GM12891 (cell line): Measurements from ENCODE around the gene GTPBP1.

Source experiments
- DNase-seq: peaks from one replicate; pipeline ENCODE4 v3.0.0; 2011; ENCODE audit warnings: low spot score; ENCODE audit not compliant: insufficient read length
- FAIRE-seq: peaks from 2 replicates; lab custom pipeline; 2011; peaks lifted over from hg19 to GRCh38; lab: Jason Lieb, UNC
- PAX5 ChIP-seq: IDR thresholded peaks from 2 replicates; pipeline ENCODE4 v1.6.1; 2011; ENCODE audit warnings: low read length, moderate library complexity, mild to moderate bottlenecking; ENCODE audit not compliant: insufficient read depth, severe bottlenecking
- POLR2A ChIP-seq: IDR thresholded peaks from 2 replicates; pipeline ENCODE4 v1.6.1; 2011; ENCODE audit warnings: low read depth, low read length, control low read depth
- POLR2AphosphoS5 ChIP-seq: IDR thresholded peaks from 2 replicates; pipeline ENCODE4 v1.6.1; 2011; ENCODE audit warnings: low read depth, low read length, control low read depth
- POU2F2 ChIP-seq: IDR thresholded peaks from 2 replicates; pipeline ENCODE4 v1.6.1; 2011; ENCODE audit warnings: low read depth, mild to moderate bottlenecking, control low read depth, low read length, moderate library complexity
- SPI1 ChIP-seq: IDR thresholded peaks from 2 replicates; pipeline ENCODE4 v1.6.1; 2011; ENCODE audit warnings: low read depth, low read length, control low read depth
- TAF1 ChIP-seq: IDR thresholded peaks from 2 replicates; pipeline ENCODE4 v1.6.1; 2011; ENCODE audit warnings: low read depth, low read length, control low read depth

The GTPBP1 gene

DNA sequence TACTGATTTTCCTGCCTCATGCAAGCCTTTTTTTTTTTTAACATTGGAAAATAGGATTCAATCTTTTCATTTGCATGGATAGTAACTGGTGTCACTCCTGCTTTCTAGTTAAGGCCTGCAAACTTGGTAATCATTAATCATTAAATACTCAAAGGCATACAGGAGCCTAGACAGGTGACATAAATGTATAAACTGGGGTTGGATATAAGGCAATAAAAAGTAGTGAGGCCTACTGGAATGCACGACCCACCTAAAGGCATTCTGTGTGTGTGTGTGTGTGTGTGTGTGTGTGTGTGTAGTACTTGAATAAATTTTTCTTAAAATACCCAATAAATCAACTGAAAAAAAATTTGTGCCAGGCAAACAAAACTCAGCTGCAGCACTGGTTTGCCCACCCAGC lies 16.1 kb upstream of the GTPBP1 start:
- TF ChIP-seq TAF1 (no peak), PAX5 (no peak)
- DNase-seq (no peak), FAIRE-seq (no peak)

DNA sequence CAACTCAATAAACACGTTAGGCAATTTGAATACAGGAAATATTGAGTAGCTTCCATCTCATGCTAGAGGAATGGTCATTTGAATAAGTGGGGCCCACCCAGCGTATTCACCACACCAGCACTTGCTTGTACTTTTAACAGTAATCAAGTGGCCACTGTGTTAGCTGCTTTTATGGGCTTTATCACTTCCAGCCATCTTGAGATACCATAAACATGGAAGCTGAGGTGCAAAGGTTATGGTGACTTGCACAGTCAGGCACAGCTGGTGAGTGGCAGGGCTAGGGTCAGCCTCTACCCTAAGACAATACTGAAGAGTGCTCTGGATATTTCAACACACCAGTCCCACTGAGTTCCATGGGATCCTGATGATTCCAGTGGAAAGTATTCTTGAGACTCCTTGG lies 11.7 kb upstream of the GTPBP1 start:
- no peak for FAIRE-seq
- TF ChIP-seq POLR2AphosphoS5 (no peak), POLR2A (no peak), TAF1 (no peak), POU2F2 (no peak), SPI1 (no peak), PAX5 (no peak)
- DNase-seq: no peak

DNA sequence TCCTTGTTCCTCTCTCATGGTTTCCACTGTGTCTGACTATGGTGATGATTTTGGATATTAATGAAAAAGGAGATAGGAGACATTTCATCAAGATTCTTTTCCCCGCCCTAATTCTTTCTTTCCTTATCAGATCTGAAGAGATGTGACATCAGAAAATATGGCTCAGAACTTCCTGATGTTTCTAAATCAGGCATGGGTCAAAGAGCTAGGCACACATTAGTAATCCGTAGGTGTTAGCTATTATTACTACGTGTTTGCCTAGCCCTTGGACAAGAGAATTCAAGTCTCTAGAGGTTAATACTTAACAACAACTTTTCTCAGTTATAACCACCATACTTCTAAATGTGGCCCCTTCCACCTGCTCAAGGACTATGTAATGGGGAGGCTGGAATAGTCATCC lies 10.8 kb upstream of the GTPBP1 start:
- TF ChIP-seq PAX5 (no peak), POLR2AphosphoS5 (no peak), SPI1 (no peak), POU2F2 (no peak), POLR2A (no peak), TAF1 (no peak)
- DNase-seq (no peak), FAIRE-seq (no peak)

DNA sequence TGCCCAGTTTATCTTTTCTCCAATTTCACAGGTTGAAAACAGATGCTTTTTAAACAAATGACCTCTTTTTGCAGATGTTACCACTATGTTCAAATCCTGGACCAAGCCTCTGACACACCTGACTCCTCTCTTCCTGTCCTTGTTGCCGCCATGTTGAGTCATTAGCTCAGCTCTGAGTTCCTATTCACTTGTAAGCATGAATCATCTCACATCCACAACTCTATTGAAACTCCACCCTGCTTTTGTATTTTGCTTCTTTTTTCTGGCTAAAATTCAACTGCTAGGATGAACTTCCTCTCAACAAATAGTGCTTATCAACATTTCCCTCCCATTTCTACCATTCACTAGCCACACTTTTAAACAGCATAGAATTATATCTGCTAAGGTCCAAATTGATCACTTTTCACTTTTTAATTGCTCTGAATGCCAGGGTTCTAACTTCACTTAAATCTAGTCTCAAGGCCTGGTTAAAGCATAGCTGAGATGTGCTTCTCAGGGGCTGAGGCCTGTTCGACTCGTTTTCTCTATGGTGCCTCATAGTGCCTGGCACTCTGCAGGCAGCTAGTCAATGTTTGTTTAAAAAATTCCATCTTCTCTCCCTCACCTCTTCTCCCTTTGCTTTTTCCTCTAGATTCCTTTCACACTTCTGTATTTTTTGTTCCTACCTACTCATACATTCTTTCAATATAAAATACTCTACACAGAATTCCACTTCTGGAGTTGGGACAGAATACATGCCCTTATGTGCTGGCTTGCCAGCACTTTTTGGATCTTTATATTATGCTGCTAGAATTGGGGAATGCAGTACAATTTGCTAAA lies 8.9 kb upstream of the GTPBP1 start:
- FAIRE-seq: peak; percentile 65
- no peak for DNase-seq
- TF ChIP-seq POU2F2 (no peak), TAF1 (no peak), POLR2AphosphoS5 (no peak), POLR2A (no peak), PAX5 (no peak), SPI1 (no peak)

DNA sequence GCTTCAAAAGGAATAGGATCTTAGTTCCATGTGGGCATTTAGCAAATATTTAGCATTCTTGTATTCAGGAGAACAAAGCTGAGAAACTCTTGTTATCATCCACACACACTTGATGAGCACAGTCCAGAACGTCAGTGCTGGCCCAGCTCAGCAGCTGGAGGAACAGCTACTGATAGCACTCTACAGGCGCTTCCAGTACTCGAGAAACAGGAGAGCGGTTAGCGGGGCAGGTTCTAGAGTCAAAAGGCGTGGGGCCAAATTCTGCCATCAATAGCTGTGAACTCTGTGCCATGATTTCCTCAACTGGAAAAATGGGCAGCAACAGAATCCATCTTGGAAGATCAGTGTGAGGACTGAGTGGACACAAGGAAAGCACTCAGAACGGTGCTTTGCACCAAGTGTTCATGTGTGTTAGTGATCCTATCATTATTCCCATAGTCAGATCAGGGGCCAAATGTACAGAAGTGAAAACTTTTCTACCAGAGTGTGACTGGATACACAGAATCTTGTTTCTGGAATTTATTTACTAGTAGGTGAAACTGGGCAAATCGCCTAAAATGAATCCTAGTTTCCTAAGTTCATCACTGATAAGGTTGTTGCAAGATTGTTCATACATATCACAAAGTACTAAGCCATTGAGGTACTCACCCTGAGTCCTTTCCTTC lies 8.2 kb upstream of the GTPBP1 start:
- FAIRE-seq (no peak), DNase-seq (no peak)
- TF ChIP-seq POLR2AphosphoS5: no peak
- no peak for TF ChIP-seq SPI1
- TF ChIP-seq PAX5: no peak
- no peak for TF ChIP-seq POLR2A
- TF ChIP-seq TAF1: no peak
- no peak for TF ChIP-seq POU2F2

DNA sequence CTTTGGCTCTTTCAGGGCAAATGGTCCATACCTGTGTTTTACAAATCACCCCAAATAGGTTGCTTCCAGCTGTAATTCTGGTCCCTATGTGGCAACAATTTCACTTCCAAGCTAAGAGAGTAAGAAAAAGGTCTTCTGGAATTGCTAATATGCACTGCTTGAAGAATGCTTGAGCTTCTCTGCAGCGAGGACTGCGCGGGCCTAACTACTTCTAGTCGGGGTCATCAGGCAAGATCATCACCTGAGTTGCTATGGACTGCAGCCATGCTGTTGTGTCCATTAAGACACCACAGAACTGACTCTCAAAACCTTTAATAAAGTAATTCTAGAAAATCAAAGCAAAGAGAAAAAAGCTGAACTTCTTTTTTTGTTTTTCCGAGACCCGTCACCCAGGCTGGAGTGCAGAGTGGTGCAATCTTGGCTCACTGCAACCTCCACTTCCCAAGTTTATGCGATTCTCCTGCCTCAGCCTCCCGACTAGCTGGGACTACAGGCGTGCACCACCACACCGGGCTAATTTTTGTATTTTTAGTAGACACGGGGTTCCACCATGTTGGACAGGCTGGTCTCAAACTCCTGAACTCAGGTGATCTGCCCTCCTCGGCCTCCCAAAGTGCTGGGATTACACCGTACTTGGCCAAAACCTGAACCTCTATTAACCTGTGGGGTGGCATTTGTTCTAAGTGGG lies 7.2 kb upstream of the GTPBP1 start:
- no peak for TF ChIP-seq POU2F2
- no peak for TF ChIP-seq TAF1
- TF ChIP-seq POLR2A: no peak
- DNase-seq (no peak), FAIRE-seq (no peak)

DNA sequence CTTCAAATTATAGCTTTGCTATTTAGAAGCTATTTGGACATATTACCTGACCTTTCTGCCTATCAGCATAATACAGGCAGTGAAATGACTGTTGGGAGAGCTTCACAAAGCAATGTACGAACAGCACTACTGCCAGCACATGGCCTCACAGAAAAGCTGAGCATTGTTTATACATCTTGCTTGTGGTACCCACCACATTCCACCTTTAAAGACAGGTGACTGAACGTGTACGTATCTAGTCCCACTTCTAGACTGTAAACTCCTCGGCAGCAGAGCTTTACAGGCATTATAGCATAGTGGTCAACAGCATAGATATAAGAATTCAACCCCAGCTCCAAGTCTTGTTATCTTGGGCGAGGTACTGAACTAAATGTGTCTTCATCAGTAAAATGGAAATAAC lies 6.6 kb upstream of the GTPBP1 start:
- no peak for FAIRE-seq
- TF ChIP-seq TAF1 (no peak), POLR2A (no peak), POU2F2 (no peak), PAX5 (no peak), POLR2AphosphoS5 (no peak), SPI1 (no peak)
- DNase-seq: no peak

DNA sequence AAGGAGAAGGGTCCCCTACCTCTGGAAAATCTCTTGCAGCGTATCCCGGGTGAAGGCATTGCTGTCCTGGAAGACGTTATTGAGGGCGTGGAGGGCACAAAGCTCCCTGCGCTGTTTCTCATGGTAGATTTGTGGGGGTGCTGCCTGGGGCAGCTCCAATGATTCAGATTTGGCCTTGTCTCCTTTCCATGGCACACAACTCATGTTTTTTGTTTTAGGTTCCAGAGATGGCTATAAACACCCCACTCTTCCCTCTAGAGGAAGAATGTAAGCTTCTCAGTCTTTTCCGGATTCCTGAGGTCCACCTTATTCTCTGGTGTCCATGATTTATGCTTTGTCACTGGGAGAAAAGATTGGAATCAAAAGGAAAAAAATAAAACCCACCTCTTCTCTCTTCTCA lies 6.0 kb upstream of the GTPBP1 start:
- TF ChIP-seq TAF1: no peak
- TF ChIP-seq POLR2AphosphoS5: no peak
- no peak for TF ChIP-seq POU2F2
- no peak for TF ChIP-seq POLR2A
- no peak for TF ChIP-seq SPI1
- no peak for TF ChIP-seq PAX5
- DNase-seq (no peak), FAIRE-seq (no peak)

DNA sequence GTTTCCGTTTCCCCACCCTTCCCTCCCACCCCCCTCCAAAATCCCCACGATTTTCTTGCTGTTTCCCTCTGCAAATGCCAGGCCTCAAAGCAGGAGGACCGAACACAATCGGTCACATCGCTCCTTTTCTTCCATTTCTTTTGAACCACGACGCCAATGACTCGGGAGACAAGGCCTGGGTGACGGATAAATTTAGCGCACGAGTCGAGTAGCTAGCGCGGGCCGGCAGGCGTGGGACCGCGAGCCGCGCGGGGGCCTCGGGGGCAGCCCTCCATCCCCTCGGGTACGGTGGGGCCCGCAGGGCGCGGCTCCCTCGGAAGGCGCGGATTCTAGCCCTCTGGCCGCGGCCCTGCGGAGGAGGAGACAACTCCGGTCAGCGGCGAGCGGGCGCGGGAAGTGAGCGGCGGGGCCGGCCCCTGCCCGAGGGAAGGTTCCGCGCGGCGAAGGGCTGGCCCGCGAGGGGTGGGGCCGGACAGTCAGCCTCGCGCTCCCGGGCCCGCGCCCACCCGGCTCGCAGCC lies 5.4 kb upstream of the GTPBP1 start:
- no peak for DNase-seq
- TF ChIP-seq POLR2A (no peak), POLR2AphosphoS5 (no peak)
- FAIRE-seq: no peak
